ENCODE measurements around the gene SMPD4. TPM values are rescaled to one million over a fixed set of nuclear protein-coding genes. Genes with fewer than 3 reads are reported as not detected.

The SMPD4 gene
- total and polyA plus RNA-seq, 2 of the 4 experiments (the other 2 are of a cell fraction), result 8.6 to 63.0 TPM

DNA sequence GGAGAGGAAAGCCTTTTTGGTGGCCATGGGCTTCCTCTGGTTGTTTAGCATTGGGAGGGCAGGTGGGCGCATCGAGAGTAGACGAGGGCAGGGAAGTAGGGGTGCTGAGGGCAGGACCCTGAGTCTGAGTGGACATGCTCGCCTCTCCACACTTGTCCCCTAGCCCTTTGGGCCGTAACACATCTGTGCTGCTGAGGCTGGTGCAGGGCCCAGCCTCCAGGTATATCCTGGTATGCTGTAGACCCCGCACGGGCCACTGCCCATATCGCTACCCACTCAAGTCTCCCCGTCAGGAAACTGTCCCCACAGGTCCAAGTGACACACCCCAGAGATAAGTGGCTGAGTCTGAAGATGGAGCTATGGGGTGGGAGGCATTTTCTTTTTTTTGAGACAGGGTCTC lies 22.8 kb downstream of the SMPD4 start:
- H3K4me3 ChIP-seq (ENCODE audit: insufficient read depth, low read depth, low read length), result no peak overlapping the region
- DNase-seq (no peak), ATAC-seq (ENCODE audit: low read depth) (no peak)
- H3K4me2 ChIP-seq (ENCODE audit: low read depth, low read length), result no peak overlapping the region
- dilution Hi-C loops (cut with HindIII; ENCODE audit: low sequenced_read_pairs, unreplicated experiment), result no loop called here
- H2BK5ac ChIP-seq (ENCODE audit: low read depth, low read length, poor library complexity, severe bottlenecking), result no peak overlapping the region
- H2AK9ac ChIP-seq (replicated peaks; ENCODE audit: low read depth, low read length, poor library complexity), result no peak overlapping the region
- intact Hi-C loops (cut with micrococcal nuclease), result no loop called here
- 60% methylated on average over 1 of the region's 9 CpGs; no CpG with 5 or more reads in 1 of the 2 experiments for WGBS, 2 experiments (ENCODE audit: extremely low coverage in 2 of 2, insufficient read length in 1 of 2)
- no peaks in the 10 kb centered on the region for H3K79me1 ChIP-seq (ENCODE audit: low read depth in 1 of 2, low read length in 2 of 2)
- no peak for TF ChIP-seq SMC3 (IDR thresholded peaks at IDR 0.05; ENCODE audit: low read depth, low read length)
- TF ChIP-seq RAD21 (IDR thresholded peaks at IDR 0.05; ENCODE audit: low read length), result no peak
- TF ChIP-seq, protein P1, sequence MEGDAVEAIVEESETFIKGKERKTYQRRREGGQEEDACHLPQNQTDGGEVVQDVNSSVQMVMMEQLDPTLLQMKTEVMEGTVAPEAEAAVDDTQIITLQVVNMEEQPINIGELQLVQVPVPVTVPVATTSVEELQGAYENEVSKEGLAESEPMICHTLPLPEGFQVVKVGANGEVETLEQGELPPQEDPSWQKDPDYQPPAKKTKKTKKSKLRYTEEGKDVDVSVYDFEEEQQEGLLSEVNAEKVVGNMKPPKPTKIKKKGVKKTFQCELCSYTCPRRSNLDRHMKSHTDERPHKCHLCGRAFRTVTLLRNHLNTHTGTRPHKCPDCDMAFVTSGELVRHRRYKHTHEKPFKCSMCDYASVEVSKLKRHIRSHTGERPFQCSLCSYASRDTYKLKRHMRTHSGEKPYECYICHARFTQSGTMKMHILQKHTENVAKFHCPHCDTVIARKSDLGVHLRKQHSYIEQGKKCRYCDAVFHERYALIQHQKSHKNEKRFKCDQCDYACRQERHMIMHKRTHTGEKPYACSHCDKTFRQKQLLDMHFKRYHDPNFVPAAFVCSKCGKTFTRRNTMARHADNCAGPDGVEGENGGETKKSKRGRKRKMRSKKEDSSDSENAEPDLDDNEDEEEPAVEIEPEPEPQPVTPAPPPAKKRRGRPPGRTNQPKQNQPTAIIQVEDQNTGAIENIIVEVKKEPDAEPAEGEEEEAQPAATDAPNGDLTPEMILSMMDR (conservative IDR thresholded peaks at IDR 0.05; ENCODE audit: low read depth, low read length), result no peak
- TF ChIP-seq BHLHE40 (IDR thresholded peaks at IDR 0.05; ENCODE audit: low read depth, low read length), result no peak
- no peak for TF ChIP-seq MAZ (IDR thresholded peaks at IDR 0.05; ENCODE audit: borderline replicate concordance, low read depth, low read length)
- TF ChIP-seq, protein P2, sequence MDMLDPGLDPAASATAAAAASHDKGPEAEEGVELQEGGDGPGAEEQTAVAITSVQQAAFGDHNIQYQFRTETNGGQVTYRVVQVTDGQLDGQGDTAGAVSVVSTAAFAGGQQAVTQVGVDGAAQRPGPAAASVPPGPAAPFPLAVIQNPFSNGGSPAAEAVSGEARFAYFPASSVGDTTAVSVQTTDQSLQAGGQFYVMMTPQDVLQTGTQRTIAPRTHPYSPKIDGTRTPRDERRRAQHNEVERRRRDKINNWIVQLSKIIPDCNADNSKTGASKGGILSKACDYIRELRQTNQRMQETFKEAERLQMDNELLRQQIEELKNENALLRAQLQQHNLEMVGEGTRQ (IDR thresholded peaks at IDR 0.05; ENCODE audit: low read depth, low read length), result no peak
- TF ChIP-seq NFE2L2 (IDR thresholded peaks at IDR 0.05; ENCODE audit: low read depth, low read length), result no peak
- TF ChIP-seq RFX5 (IDR thresholded peaks at IDR 0.05; ENCODE audit: low read depth, low read length), result no peak
- no peak for TF ChIP-seq CHD1 (IDR thresholded peaks at IDR 0.05; ENCODE audit: low read depth, low read length)
- TF ChIP-seq MAFK (IDR thresholded peaks at IDR 0.05; ENCODE audit: low read depth, low read length), result no peak
- no peak for TF ChIP-seq RCOR1 (IDR thresholded peaks at IDR 0.05; ENCODE audit: insufficient replicate concordance, low read length)
- TF ChIP-seq POLR2A (IDR thresholded peaks at IDR 0.05; ENCODE audit: low read depth, low read length), result no peak
- TF ChIP-seq FOS (IDR thresholded peaks at IDR 0.05; ENCODE audit: low read depth, low read length), result no peak
- TF ChIP-seq CEBPB (IDR thresholded peaks at IDR 0.05; ENCODE audit: low read depth, low read length), result no peak
- TF ChIP-seq, protein P3, sequence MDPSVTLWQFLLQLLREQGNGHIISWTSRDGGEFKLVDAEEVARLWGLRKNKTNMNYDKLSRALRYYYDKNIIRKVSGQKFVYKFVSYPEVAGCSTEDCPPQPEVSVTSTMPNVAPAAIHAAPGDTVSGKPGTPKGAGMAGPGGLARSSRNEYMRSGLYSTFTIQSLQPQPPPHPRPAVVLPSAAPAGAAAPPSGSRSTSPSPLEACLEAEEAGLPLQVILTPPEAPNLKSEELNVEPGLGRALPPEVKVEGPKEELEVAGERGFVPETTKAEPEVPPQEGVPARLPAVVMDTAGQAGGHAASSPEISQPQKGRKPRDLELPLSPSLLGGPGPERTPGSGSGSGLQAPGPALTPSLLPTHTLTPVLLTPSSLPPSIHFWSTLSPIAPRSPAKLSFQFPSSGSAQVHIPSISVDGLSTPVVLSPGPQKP (IDR thresholded peaks at IDR 0.05; ENCODE audit: borderline replicate concordance, low read depth, low read length), result no peak
- H3K9me1 ChIP-seq (ENCODE audit: insufficient read depth, low read length), result no peaks in the 10 kb centered on the region
- no peaks in the 10 kb centered on the region for H3K27me3 ChIP-seq (ENCODE audit: control insufficient read depth, insufficient read depth, low read length)
- H3K4ac ChIP-seq (ENCODE audit: low read depth, low read length), result no peak overlapping the region
- in situ Hi-C loops (cut with MboI; ENCODE audit: low sequenced_read_pairs), result loop anchor here (25.0 kb wide), 1 partner anchor 1354 kb away; no protein-coding TSS in a partner anchor
- no peak overlapping the region for H2AK5ac ChIP-seq (ENCODE audit: low read depth, low read length)
- H3K56ac ChIP-seq (ENCODE audit: extremely low read depth, insufficient read depth, low read length), result no peak overlapping the region
- H3K23ac ChIP-seq (ENCODE audit: low read depth, low read length), result no peak overlapping the region
- H2AFZ ChIP-seq (replicated peaks; ENCODE audit: low read length, poor library complexity), result no peak overlapping the region
- H3K9ac ChIP-seq (ENCODE audit: low read depth, low read length), result no peak overlapping the region
- H3K14ac ChIP-seq (replicated peaks; ENCODE audit: low read depth, low read length), result no peak overlapping the region
- no peak overlapping the region for H3K27ac ChIP-seq (ENCODE audit: insufficient read depth, low read length)
- H3K36me3 ChIP-seq (ENCODE audit: control insufficient read depth, insufficient read depth, low read length), result peaks cover 27% of the 10 kb centered on the region
- H3K9me3 ChIP-seq (ENCODE audit: control insufficient read depth, insufficient read depth, low read length), result no peaks in the 10 kb centered on the region
- H4K20me1 ChIP-seq (ENCODE audit: insufficient read depth, low read length), result no peaks in the 10 kb centered on the region
- no peak overlapping the region for H2BK20ac ChIP-seq (ENCODE audit: low read depth, low read length)
- no peak overlapping the region for H4K5ac ChIP-seq (ENCODE audit: low read depth, low read length)
- no TSS peak for BruUV-seq (replicated peaks)
- no peak overlapping the region for H4K91ac ChIP-seq (ENCODE audit: insufficient read depth, low read depth, low read length)
- no peaks in the 10 kb centered on the region for H3K4me1 ChIP-seq (ENCODE audit: control insufficient read depth, insufficient read depth, low read length)
- H4K8ac ChIP-seq (ENCODE audit: low read depth in 2 of 2, low read length in 2 of 2), result no peak overlapping the region
- POLR2A ChIA-PET (ENCODE audit: unreplicated experiment), result no interaction called here
- H2BK15ac ChIP-seq (ENCODE audit: low read depth, low read length), result no peak overlapping the region
- H3K18ac ChIP-seq (ENCODE audit: low read depth, low read length), result no peak overlapping the region
- H2BK120ac ChIP-seq (ENCODE audit: low read depth, low read length), result no peak overlapping the region
- CTCF ChIA-PET, result no interaction called here

Measured in IMR-90 (cell line).